ENCODE data around the gene IRF3.

Gene IRF3

GRCh38 chr19:49690656-49691242 lies 25.1 kb upstream of the IRF3 start, which contains the start of gene CPT1C:
TSS of gene CPT1C (plus strand) at chr19:49691116. CDS start at chr19:49692253, 1,137 bp downstream.
- no peak for TF ChIP-seq CEBPB (IDR thresholded peaks at IDR 0.05)
- TF ChIP-seq MAX (IDR thresholded peaks at IDR 0.05) = no peak
- TF ChIP-seq, protein P1, sequence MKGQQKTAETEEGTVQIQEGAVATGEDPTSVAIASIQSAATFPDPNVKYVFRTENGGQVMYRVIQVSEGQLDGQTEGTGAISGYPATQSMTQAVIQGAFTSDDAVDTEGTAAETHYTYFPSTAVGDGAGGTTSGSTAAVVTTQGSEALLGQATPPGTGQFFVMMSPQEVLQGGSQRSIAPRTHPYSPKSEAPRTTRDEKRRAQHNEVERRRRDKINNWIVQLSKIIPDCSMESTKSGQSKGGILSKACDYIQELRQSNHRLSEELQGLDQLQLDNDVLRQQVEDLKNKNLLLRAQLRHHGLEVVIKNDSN (IDR thresholded peaks at IDR 0.05) = no peak
- TF ChIP-seq YY1 (IDR thresholded peaks at IDR 0.05; ENCODE audit: low read depth) = no peak
- TF ChIP-seq, protein P2, sequence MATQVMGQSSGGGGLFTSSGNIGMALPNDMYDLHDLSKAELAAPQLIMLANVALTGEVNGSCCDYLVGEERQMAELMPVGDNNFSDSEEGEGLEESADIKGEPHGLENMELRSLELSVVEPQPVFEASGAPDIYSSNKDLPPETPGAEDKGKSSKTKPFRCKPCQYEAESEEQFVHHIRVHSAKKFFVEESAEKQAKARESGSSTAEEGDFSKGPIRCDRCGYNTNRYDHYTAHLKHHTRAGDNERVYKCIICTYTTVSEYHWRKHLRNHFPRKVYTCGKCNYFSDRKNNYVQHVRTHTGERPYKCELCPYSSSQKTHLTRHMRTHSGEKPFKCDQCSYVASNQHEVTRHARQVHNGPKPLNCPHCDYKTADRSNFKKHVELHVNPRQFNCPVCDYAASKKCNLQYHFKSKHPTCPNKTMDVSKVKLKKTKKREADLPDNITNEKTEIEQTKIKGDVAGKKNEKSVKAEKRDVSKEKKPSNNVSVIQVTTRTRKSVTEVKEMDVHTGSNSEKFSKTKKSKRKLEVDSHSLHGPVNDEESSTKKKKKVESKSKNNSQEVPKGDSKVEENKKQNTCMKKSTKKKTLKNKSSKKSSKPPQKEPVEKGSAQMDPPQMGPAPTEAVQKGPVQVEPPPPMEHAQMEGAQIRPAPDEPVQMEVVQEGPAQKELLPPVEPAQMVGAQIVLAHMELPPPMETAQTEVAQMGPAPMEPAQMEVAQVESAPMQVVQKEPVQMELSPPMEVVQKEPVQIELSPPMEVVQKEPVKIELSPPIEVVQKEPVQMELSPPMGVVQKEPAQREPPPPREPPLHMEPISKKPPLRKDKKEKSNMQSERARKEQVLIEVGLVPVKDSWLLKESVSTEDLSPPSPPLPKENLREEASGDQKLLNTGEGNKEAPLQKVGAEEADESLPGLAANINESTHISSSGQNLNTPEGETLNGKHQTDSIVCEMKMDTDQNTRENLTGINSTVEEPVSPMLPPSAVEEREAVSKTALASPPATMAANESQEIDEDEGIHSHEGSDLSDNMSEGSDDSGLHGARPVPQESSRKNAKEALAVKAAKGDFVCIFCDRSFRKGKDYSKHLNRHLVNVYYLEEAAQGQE (IDR thresholded peaks at IDR 0.05; ENCODE audit: low read depth) = no peak
- TF ChIP-seq EGR1 (IDR thresholded peaks at IDR 0.05) = no peak
- no peak for TF ChIP-seq CREB1 (IDR thresholded peaks at IDR 0.05; ENCODE audit: low read depth)
- TF ChIP-seq NFIC (IDR thresholded peaks at IDR 0.05) = no peak
- TF ChIP-seq TCF12 (IDR thresholded peaks at IDR 0.05; ENCODE audit: low read depth) = no peak
- no peak for TF ChIP-seq TAF1 (IDR thresholded peaks at IDR 0.05; ENCODE audit: low read depth)
- no peak for TF ChIP-seq EP300 (IDR thresholded peaks at IDR 0.05; ENCODE audit: borderline replicate concordance)
- TF ChIP-seq RAD21 (IDR thresholded peaks at IDR 0.05; ENCODE audit: low read depth) = no peak
- no peak for TF ChIP-seq TEAD4 (IDR thresholded peaks at IDR 0.05)
- TF ChIP-seq ZBTB7A (IDR thresholded peaks at IDR 0.05; ENCODE audit: low read depth) = no peak

- TF ChIP-seq TAF1 (IDR thresholded peaks at IDR 0.05; ENCODE audit: low read depth) = no peak
- TF ChIP-seq, protein P1 (IDR thresholded peaks at IDR 0.05) = no peak
- no peak for TF ChIP-seq FOXM1 (IDR thresholded peaks at IDR 0.05; ENCODE audit: borderline replicate concordance, low read depth)
- no peak for TF ChIP-seq TCF12 (IDR thresholded peaks at IDR 0.05; ENCODE audit: low read depth)
- TF ChIP-seq ZBTB7A (IDR thresholded peaks at IDR 0.05; ENCODE audit: low read depth) = no peak
- TF ChIP-seq TEAD4 (IDR thresholded peaks at IDR 0.05) = no peak
Observed at GRCh38 chr19:49690079-49690655, 24.5 kb upstream of the IRF3 start.

DNA sequence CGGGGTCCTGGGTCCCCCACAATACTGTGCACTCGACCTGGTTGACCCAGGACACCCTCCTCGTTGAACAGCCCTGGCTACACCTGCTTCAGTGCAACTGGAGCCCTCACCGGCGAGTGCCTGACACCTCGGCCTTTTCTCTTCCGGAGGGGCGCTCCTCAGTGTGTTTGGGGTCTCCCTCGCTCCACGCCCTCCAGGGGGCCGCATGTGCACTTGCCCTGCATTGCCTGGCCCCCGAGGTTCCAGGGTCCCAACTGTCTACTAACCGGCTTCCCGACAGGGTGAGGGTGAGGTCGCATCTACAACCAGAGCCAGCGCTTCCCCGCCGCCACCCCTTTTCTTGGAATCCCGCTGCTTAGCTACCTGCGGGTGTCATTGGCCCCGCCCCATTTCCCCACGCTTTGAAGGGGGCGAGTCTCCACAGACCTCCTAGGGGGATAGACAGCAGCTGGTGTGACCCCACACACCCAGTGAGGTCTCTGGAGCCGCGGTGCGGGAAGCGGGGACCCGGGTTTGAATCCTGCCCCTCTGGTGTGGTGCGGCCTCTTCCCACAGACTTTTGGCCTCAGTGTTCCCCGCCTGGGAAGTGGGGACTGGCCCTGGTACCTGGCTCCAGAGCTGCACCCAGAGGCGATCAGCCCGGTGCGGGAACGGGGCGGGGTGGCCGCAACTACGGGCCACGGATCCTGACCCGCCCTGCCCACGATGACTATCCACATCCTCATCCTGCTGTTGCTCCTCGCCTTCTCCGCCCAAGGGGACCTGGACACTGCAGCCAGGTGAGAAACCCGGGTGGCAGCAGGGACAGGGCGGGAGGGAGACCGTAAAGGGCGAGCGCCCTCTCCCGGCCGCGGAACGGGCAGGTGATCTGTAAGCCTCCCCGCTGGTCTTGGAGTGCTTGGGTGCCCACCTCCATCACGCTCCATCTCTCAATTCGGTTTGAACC lies 23.7 kb upstream of the IRF3 start, which contains the start of gene ADM5:
Gene ADM5, plus strand, starts transcription at position 462 of the 946 bp plus-strand sequence. Its CDS starts 244 bp downstream, at position 706.
- TF ChIP-seq EGR1 (IDR thresholded peaks at IDR 0.05) = no peak
- TF ChIP-seq TEAD4 (IDR thresholded peaks at IDR 0.05) = no peak
- TF ChIP-seq TCF12 (IDR thresholded peaks at IDR 0.05; ENCODE audit: low read depth) = no peak
- no peak for TF ChIP-seq EP300 (IDR thresholded peaks at IDR 0.05; ENCODE audit: borderline replicate concordance)
- TF ChIP-seq, protein P1 (IDR thresholded peaks at IDR 0.05) = no peak

DNA sequence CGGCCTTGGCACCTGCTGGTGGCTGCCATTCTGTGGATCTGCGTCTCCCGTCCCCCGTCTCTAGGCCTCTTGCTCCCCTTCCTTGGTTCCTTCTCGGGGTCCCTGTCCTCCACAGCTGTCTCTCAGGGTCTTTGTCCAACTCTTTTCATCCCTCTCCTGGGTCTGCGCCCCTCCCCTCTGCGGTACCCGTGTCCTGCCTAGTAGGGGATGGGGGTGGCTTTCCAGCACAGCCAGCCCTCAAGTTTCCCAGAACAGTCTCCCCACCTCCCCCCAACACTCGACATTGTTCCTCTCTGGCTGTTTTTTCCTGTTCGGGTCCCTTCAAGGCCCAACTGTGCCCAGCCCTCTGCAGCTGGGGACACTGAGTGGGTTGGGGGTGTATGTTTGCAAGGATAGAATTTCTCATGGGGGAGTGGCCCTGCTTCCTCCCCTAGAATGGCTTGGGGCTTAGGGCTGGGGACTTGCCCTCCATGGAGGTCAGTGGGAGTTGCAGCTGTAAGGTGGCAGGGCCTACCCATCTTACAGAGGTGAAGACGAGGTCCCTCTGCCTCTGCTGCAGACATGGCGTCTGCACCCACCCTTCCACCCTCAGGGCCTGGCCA lies 23.0 kb upstream of the IRF3 start:
- no peak for TF ChIP-seq MAX (IDR thresholded peaks at IDR 0.05)
- TF ChIP-seq, protein P2 (IDR thresholded peaks at IDR 0.05; ENCODE audit: low read depth) = no peak
- TF ChIP-seq TCF12 (IDR thresholded peaks at IDR 0.05; ENCODE audit: low read depth) = no peak
- TF ChIP-seq ZBTB7A (IDR thresholded peaks at IDR 0.05; ENCODE audit: low read depth) = 0 out of 2 replicates have a peak, but pooled peaks have one; percentile 8
- TF ChIP-seq FOXM1 (IDR thresholded peaks at IDR 0.05; ENCODE audit: borderline replicate concordance, low read depth) = no peak
- TF ChIP-seq YY1 (IDR thresholded peaks at IDR 0.05; ENCODE audit: low read depth) = no peak
- TF ChIP-seq RAD21 (IDR thresholded peaks at IDR 0.05; ENCODE audit: low read depth) = no peak
